GM11168 (cell line): ENCODE measurements around the gene HECTD1.
"Not testable (repeated sequence)": the region's sequence is repeated elsewhere in the genome, so short reads cannot be mapped to it uniquely, and the experiment has no call there.

Experiments
- in situ Hi-C: fragments of 300-500 bp; cut with MboI; formaldehyde crosslinking; loops from one replicate; pipeline ENCODE4 v1.12.0; 2022; ENCODE audit warnings: low sequenced_read_pairs; ENCODE audit not compliant: unreplicated experiment

HECTD1 gene

GRCh38 chr14:31229009-31229408 is 21.4 kb upstream of the HECTD1 start:
- in situ Hi-C loops: no loop called here

- in situ Hi-C loops: no loop called here
These were observed 20.9 kb upstream of the HECTD1 start for GRCh38 chr14:31228533-31228932.

GRCh38 chr14:31224808-31225207 is 17.2 kb upstream of the HECTD1 start:
- in situ Hi-C loops: no loop called here

- in situ Hi-C loops: no loop called here
These were observed 15.7 kb upstream of the HECTD1 start for GRCh38 chr14:31223331-31223730.

- in situ Hi-C loops: no loop called here
These were observed 15.2 kb upstream of the HECTD1 start for GRCh38 chr14:31222834-31223233.

GRCh38 chr14:31221266-31221665 is 13.7 kb upstream of the HECTD1 start:
- in situ Hi-C loops: no loop called here

- in situ Hi-C loops: no loop called here
These were observed 11.6 kb upstream of the HECTD1 start for GRCh38 chr14:31219169-31219568.

GRCh38 chr14:31216359-31216758 is 8.8 kb upstream of the HECTD1 start:
- in situ Hi-C loops: no loop called here

- in situ Hi-C loops: no loop called here
These were observed 5.3 kb upstream of the HECTD1 start for GRCh38 chr14:31212893-31213292.

- in situ Hi-C loops: no loop called here
These were observed 2.0 kb upstream of the HECTD1 start for GRCh38 chr14:31209605-31210004.

GRCh38 chr14:31208546-31209424 is 1.2 kb upstream of the HECTD1 start:
- in situ Hi-C loops: no loop called here

- in situ Hi-C loops: no loop called here
These were observed 272 bp downstream of the HECTD1 start for GRCh38 chr14:31207287-31207754.

- in situ Hi-C loops: no loop called here
These were observed 882 bp downstream of the HECTD1 start for GRCh38 chr14:31206536-31207286.

GRCh38 chr14:31205681-31206535 is 1.7 kb downstream of the HECTD1 start:
- in situ Hi-C loops: no loop called here

GRCh38 chr14:31204593-31205534 is 2.7 kb downstream of the HECTD1 start:
- in situ Hi-C loops: no loop called here

- in situ Hi-C loops: not testable (repeated sequence)
These were observed 3.5 kb downstream of the HECTD1 start for GRCh38 chr14:31203899-31204592.

- in situ Hi-C loops: no loop called here
These were observed 4.2 kb downstream of the HECTD1 start for GRCh38 chr14:31203414-31203742.

- in situ Hi-C loops: no loop called here
These were observed 6.5 kb downstream of the HECTD1 start for GRCh38 chr14:31201111-31201510.

GRCh38 chr14:31200702-31200990 is 6.9 kb downstream of the HECTD1 start:
- in situ Hi-C loops: no loop called here
